ENCODE data around the gene C1orf198.

DNA sequence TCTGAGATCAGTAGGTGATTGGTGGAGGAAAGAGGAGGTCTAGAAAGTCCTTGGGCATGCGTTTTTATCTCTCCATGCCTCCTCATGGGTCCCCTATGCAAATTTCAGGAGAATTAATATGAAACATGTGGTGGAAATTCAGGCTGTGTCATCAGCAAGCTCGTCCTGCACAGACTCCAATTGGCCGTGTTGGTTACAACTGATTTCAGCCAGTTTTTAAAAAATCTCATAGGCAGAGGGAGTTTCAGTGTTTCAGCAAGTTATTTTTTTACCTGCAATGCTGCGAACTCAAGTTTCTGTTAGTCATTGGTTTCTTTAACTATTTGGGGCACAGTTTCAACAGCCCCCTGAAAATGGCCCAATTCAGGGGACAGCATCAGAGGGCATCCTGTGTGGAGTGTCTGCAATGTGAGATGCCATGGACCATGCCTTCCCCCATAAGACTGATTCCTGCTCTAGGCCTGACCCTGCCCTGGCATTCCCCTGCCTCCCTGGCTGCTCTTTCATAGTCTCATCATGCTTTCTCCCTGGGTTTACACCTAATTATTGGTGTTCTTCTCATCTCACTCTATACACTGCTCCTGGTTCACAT lies 59.9 kb downstream of the C1orf198 start:
- no peak for TF ChIP-seq POLR2A (IDR thresholded peaks at IDR 0.05; ENCODE audit: low read depth)
- TF ChIP-seq POLR2AphosphoS5 (IDR thresholded peaks at IDR 0.05): no peak
- TF ChIP-seq, protein P1, sequence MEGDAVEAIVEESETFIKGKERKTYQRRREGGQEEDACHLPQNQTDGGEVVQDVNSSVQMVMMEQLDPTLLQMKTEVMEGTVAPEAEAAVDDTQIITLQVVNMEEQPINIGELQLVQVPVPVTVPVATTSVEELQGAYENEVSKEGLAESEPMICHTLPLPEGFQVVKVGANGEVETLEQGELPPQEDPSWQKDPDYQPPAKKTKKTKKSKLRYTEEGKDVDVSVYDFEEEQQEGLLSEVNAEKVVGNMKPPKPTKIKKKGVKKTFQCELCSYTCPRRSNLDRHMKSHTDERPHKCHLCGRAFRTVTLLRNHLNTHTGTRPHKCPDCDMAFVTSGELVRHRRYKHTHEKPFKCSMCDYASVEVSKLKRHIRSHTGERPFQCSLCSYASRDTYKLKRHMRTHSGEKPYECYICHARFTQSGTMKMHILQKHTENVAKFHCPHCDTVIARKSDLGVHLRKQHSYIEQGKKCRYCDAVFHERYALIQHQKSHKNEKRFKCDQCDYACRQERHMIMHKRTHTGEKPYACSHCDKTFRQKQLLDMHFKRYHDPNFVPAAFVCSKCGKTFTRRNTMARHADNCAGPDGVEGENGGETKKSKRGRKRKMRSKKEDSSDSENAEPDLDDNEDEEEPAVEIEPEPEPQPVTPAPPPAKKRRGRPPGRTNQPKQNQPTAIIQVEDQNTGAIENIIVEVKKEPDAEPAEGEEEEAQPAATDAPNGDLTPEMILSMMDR (IDR thresholded peaks at IDR 0.05): no peak
- no peak for TF ChIP-seq EP300 (IDR thresholded peaks at IDR 0.05)
